ENCODE data around the gene CDKL1. TPM values are rescaled to one million over a fixed set of nuclear protein-coding genes. Genes with fewer than 3 reads are reported as not detected.

Gene CDKL1
- total RNA-seq, 1 donor from 2014 or later, result 15.7 TPM

- H3K4me1 Mint-ChIP-seq (ENCODE audit: low read depth), result peaks cover 46% of the 10 kb centered on the region
- TF ChIP-seq CTCF (IDR thresholded peaks at IDR 0.05), result no peak
- H3K9me3 Mint-ChIP-seq (ENCODE audit: low read depth), result no peaks in the 10 kb centered on the region
- no peak overlapping the region for H3K4me3 Mint-ChIP-seq (ENCODE audit: unreplicated experiment)
- no peaks in the 10 kb centered on the region for H3K36me3 Mint-ChIP-seq (ENCODE audit: low read depth)
- DNase-seq (ENCODE audit: low spot score), result no peak
- H3K27me3 Mint-ChIP-seq (ENCODE audit: low read depth), result no peaks in the 10 kb centered on the region
- H3K27ac Mint-ChIP-seq (ENCODE audit: unreplicated experiment), result no peak overlapping the region
These were observed 56.6 kb downstream of the CDKL1 start for GRCh38 chr14:50340045-50340444.

DNA sequence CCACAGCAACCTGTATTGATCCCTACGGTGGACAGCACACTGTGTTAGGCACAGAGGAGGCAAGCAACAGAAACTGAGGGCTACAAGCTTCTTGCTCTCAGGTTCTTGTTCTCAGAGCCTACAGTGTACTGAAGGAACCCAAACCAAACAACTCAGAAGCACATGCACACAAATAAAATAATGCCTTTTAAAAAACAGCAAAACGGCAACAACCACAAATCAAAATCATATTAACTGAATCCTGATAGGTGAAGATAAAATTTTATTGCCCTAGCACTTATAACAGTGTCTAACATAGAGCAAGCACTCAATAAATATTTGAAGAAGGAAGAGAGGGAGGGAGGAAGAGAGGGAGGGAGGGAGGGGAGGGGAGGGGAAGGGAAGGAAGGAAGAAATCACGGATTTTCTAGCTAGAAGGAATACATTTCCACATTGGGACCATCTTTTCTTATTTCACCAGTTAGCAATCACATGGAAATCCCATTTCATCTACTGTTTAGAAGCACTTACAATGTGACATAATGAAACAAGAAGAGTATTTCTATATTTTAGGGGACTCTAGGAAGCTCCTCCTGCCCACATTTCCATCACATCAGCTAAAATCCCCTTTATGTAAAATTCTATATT, 57.4 kb downstream of the CDKL1 start:
- Mint-ChIP-seq H3K27ac (ENCODE audit: unreplicated experiment) (no peak overlapping the region), H3K36me3 (ENCODE audit: low read depth) (no peaks in the 10 kb centered on the region), H3K27me3 (ENCODE audit: low read depth) (no peaks in the 10 kb centered on the region), H3K9me3 (ENCODE audit: low read depth) (no peaks in the 10 kb centered on the region), H3K4me3 (ENCODE audit: unreplicated experiment) (no peak overlapping the region), H3K4me1 (ENCODE audit: low read depth) (peaks cover 45% of the 10 kb centered on the region)
- TF ChIP-seq CTCF (IDR thresholded peaks at IDR 0.05), result no peak
- no peak for DNase-seq (ENCODE audit: low spot score)

- H3K4me1 Mint-ChIP-seq (ENCODE audit: low read depth), result peaks cover 39% of the 10 kb centered on the region
- no peak overlapping the region for H3K27ac Mint-ChIP-seq (ENCODE audit: unreplicated experiment)
- no peak for TF ChIP-seq CTCF (IDR thresholded peaks at IDR 0.05)
These were observed 58.1 kb downstream of the CDKL1 start for GRCh38 chr14:50338587-50338986.

GRCh38 chr14:50335989-50336824, 60.5 kb downstream of the CDKL1 start:
- DNase-seq (ENCODE audit: low spot score), result no peak
- no peak overlapping the region for H3K4me3 Mint-ChIP-seq (ENCODE audit: unreplicated experiment)
- no peak for TF ChIP-seq CTCF (IDR thresholded peaks at IDR 0.05)
- H3K4me1 Mint-ChIP-seq (ENCODE audit: low read depth), result peaks cover 37% of the 10 kb centered on the region
- peak overlapping the region; percentile 74 for H3K27ac Mint-ChIP-seq (ENCODE audit: unreplicated experiment)
- no peaks in the 10 kb centered on the region for H3K9me3 Mint-ChIP-seq (ENCODE audit: low read depth)
- no peaks in the 10 kb centered on the region for H3K27me3 Mint-ChIP-seq (ENCODE audit: low read depth)
- H3K36me3 Mint-ChIP-seq (ENCODE audit: low read depth), result no peaks in the 10 kb centered on the region

More at GRCh38 chr14:50338587-50338986, 58.1 kb downstream of the CDKL1 start:
- no peaks in the 10 kb centered on the region for H3K9me3 Mint-ChIP-seq (ENCODE audit: low read depth)
- no peak for DNase-seq (ENCODE audit: low spot score)
- H3K4me3 Mint-ChIP-seq (ENCODE audit: unreplicated experiment), result no peak overlapping the region
- no peaks in the 10 kb centered on the region for H3K36me3 Mint-ChIP-seq (ENCODE audit: low read depth)
- no peaks in the 10 kb centered on the region for H3K27me3 Mint-ChIP-seq (ENCODE audit: low read depth)

DNA sequence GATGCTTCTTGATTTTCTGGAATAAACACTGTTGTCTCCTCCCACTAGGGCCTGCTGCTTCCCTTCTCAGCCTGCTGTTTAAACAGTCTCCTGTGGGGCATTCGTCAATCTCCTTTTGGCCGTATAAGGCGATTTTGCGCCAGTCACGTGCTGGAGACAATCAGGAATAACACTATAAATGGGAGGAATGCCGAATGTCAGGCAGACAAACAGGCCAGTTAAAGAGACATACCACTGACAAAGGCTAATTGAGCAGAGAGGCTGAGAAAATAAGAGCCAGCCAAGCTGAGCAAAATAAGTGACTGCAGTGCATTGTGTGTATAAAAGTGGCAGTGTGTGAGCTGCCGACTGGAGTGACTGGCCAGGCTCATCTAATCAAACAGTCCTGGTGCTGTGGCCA, 61.3 kb downstream of the CDKL1 start:
- Mint-ChIP-seq H3K9me3 (ENCODE audit: low read depth) (no peaks in the 10 kb centered on the region), H3K4me3 (ENCODE audit: unreplicated experiment) (no peak overlapping the region), H3K36me3 (ENCODE audit: low read depth) (no peaks in the 10 kb centered on the region), H3K27me3 (ENCODE audit: low read depth) (no peaks in the 10 kb centered on the region), H3K4me1 (ENCODE audit: low read depth) (peaks cover 37% of the 10 kb centered on the region), H3K27ac (ENCODE audit: unreplicated experiment) (peak overlapping the region; percentile 74)
- DNase-seq (ENCODE audit: low spot score), result no peak
- TF ChIP-seq CTCF (IDR thresholded peaks at IDR 0.05), result peak; percentile 27

Data from chondrocyte (in vitro differentiated cells).